ENCODE measurements around the gene IPMK.
A peak's percentile ranks its signal among the peaks of the same experiment; 100 is the strongest.

Gene IPMK

DNA sequence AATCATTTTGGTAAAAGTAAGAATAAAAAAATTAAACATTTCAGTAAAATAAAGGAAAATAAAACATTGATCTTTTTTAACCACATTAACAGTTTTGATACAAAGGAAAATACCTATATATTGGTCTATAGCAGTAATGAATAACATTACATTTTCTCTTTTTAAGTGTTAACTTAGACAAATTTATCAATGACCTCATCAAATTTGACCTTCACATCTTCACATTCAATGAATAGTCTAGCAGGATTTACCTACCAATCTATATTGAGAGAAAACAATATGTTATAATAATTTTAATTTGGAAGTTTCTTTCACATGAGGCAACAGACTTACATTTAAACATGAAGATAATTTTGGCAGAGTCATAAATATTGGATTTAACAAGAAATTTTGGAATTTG lies 49.2 kb upstream of the IPMK start:
- ChIA-PET POLR2A (no interaction called here), CTCF (no interaction called here)
- Histone ChIP-seq H3K27ac (ENCODE audit: extremely low read depth, low read depth, low read length) (no peak overlapping the region), H3K4me3 (ENCODE audit: low read depth, low read length) (no peak overlapping the region), H3K9me3 (ENCODE audit: control insufficient read depth, insufficient read depth, low read depth, low read length) (no peaks in the 10 kb centered on the region), H3K36me3 (ENCODE audit: control insufficient read depth in 2 of 2, insufficient read depth in 1 of 2, low read length in 2 of 2) (no peaks in the 10 kb centered on the region), H3K4me1 (ENCODE audit: control insufficient read depth, insufficient read depth, low read length) (no peaks in the 10 kb centered on the region; the same call in 1 of the 2 replicates)
- TF ChIP-seq, protein P1, sequence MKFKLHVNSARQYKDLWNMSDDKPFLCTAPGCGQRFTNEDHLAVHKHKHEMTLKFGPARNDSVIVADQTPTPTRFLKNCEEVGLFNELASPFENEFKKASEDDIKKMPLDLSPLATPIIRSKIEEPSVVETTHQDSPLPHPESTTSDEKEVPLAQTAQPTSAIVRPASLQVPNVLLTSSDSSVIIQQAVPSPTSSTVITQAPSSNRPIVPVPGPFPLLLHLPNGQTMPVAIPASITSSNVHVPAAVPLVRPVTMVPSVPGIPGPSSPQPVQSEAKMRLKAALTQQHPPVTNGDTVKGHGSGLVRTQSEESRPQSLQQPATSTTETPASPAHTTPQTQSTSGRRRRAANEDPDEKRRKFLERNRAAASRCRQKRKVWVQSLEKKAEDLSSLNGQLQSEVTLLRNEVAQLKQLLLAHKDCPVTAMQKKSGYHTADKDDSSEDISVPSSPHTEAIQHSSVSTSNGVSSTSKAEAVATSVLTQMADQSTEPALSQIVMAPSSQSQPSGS (tag by site-specific recombination; IDR thresholded peaks at IDR 0.05; ENCODE audit: low read depth): peak; percentile 74
- no peak for TF ChIP-seq ZNF560 (tag by site-specific recombination; IDR thresholded peaks at IDR 0.05; ENCODE audit: borderline replicate concordance)
- TF ChIP-seq, protein P2, sequence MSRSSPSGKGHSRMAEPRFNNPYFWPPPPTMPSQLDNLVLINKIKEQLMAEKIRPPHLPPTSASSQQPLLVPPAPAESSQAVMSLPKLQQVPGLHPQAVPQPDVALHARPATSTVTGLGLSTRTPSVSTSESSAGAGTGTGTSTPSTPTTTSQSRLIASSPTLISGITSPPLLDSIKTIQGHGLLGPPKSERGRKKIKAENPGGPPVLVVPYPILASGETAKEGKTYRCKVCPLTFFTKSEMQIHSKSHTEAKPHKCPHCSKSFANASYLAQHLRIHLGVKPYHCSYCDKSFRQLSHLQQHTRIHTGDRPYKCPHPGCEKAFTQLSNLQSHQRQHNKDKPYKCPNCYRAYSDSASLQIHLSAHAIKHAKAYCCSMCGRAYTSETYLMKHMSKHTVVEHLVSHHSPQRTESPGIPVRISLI (tag by site-specific recombination; IDR thresholded peaks at IDR 0.05): no peak

DNA sequence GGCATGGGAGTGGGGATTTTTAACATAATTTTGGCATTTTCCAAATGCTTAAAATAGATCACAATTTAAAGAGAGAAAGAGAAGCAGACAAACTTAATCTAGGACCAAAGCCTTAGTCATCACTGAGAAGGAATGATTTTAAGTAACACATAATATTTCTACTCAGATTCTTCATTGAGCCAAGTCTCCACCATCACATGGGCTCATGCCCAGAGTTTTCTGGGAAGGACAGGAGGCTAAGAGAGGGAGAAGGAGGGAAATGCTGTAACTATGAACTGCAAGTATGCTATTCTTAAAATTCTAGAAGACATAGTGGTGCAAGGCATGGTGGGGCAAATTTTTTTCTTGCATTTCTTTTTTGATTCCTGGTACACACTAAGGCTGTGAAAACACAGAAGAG lies 43.3 kb upstream of the IPMK start:
- ChIA-PET CTCF (interaction anchor here (0.6 to 1.5 kb wide), 2 partner anchors 11 to 35 kb away, joined by 3 read pairs; no protein-coding TSS in a partner anchor), POLR2A (no interaction called here)
- no peaks in the 10 kb centered on the region for H3K9me3 ChIP-seq (ENCODE audit: control insufficient read depth, insufficient read depth, low read depth, low read length)
- no peak overlapping the region for H3K27ac ChIP-seq (ENCODE audit: extremely low read depth, low read depth, low read length)
- no peak overlapping the region for H3K4me3 ChIP-seq (ENCODE audit: low read depth, low read length)
- no peaks in the 10 kb centered on the region for H3K4me1 ChIP-seq (ENCODE audit: control insufficient read depth, insufficient read depth, low read length)
- TF ChIP-seq ZSCAN23 (tag by site-specific recombination; IDR thresholded peaks at IDR 0.05): no peak
- TF ChIP-seq HOXD13 (CRISPR knock-in tag; IDR thresholded peaks at IDR 0.05; ENCODE audit: borderline replicate concordance): no peak
- no peak for TF ChIP-seq ZNF664 (tag by site-specific recombination; IDR thresholded peaks at IDR 0.05)
- TF ChIP-seq, protein P3, sequence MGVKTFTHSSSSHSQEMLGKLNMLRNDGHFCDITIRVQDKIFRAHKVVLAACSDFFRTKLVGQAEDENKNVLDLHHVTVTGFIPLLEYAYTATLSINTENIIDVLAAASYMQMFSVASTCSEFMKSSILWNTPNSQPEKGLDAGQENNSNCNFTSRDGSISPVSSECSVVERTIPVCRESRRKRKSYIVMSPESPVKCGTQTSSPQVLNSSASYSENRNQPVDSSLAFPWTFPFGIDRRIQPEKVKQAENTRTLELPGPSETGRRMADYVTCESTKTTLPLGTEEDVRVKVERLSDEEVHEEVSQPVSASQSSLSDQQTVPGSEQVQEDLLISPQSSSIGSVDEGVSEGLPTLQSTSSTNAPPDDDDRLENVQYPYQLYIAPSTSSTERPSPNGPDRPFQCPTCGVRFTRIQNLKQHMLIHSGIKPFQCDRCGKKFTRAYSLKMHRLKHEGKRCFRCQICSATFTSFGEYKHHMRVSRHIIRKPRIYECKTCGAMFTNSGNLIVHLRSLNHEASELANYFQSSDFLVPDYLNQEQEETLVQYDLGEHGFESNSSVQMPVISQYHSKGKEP (tag by site-specific recombination; IDR thresholded peaks at IDR 0.05): no peak
- TF ChIP-seq, protein P4, sequence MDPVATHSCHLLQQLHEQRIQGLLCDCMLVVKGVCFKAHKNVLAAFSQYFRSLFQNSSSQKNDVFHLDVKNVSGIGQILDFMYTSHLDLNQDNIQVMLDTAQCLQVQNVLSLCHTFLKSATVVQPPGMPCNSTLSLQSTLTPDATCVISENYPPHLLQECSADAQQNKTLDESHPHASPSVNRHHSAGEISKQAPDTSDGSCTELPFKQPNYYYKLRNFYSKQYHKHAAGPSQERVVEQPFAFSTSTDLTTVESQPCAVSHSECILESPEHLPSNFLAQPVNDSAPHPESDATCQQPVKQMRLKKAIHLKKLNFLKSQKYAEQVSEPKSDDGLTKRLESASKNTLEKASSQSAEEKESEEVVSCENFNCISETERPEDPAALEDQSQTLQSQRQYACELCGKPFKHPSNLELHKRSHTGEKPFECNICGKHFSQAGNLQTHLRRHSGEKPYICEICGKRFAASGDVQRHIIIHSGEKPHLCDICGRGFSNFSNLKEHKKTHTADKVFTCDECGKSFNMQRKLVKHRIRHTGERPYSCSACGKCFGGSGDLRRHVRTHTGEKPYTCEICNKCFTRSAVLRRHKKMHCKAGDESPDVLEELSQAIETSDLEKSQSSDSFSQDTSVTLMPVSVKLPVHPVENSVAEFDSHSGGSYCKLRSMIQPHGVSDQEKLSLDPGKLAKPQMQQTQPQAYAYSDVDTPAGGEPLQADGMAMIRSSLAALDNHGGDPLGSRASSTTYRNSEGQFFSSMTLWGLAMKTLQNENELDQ (tag by site-specific recombination; IDR thresholded peaks at IDR 0.05; ENCODE audit: low read depth): no peak
- no peak for TF ChIP-seq ZNF394 (tag by site-specific recombination; IDR thresholded peaks at IDR 0.05; ENCODE audit: borderline replicate concordance)
- TF ChIP-seq ZNF624 (tag by site-specific recombination; IDR thresholded peaks at IDR 0.05): no peak
- no peak for TF ChIP-seq ZNF221 (tag by site-specific recombination; IDR thresholded peaks at IDR 0.05; ENCODE audit: borderline replicate concordance)
- no peak for TF ChIP-seq BCL11B (tag by site-specific recombination; IDR thresholded peaks at IDR 0.05; ENCODE audit: low read depth)
- no peak for TF ChIP-seq ZNF768 (tag by site-specific recombination; IDR thresholded peaks at IDR 0.05)
- no peak for TF ChIP-seq ZBTB20 (tag by site-specific recombination; IDR thresholded peaks at IDR 0.05)
- TF ChIP-seq MYNN (tag by site-specific recombination; IDR thresholded peaks at IDR 0.05; ENCODE audit: borderline replicate concordance): no peak
- no peaks in the 10 kb centered on the region for H3K36me3 ChIP-seq (ENCODE audit: control insufficient read depth in 2 of 2, insufficient read depth in 1 of 2, low read length in 2 of 2)

DNA sequence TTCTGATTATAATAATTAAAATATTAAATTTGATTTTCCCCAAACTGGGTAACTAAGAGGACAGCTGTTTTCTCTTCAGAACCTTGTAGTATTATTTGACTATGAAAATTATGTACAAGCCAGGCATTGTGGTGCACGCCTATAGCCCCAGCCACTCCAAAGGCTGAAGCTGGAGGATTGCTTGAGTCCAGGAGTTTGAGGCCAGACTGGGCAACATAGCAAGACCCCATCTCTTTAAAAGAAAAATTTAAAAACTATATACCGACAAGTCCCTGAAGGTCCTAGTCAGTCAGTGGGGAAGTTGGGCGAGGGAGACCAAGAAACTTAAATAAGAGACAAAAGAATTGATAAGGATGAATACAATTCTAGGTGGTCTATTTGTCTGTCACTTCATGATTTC lies 40.0 kb upstream of the IPMK start:
- Histone ChIP-seq H3K27ac (ENCODE audit: extremely low read depth, low read depth, low read length) (no peak overlapping the region), H3K9me3 (ENCODE audit: control insufficient read depth, insufficient read depth, low read depth, low read length) (no peaks in the 10 kb centered on the region), H3K4me3 (ENCODE audit: low read depth, low read length) (no peak overlapping the region), H3K4me1 (ENCODE audit: control insufficient read depth, insufficient read depth, low read length) (no peaks in the 10 kb centered on the region), H3K36me3 (ENCODE audit: control insufficient read depth in 2 of 2, insufficient read depth in 1 of 2, low read length in 2 of 2) (no peaks in the 10 kb centered on the region)
- TF ChIP-seq ZNF19 (tag by site-specific recombination; IDR thresholded peaks at IDR 0.05; ENCODE audit: low read depth) (no peak), ZNF121 (tag by site-specific recombination; IDR thresholded peaks at IDR 0.05) (peak; percentile 35; the same call in 1 of the 2 replicates)
- ChIA-PET CTCF (interaction anchor here (0.5 to 1.9 kb wide), 5 partner anchors 8 to 130 kb away, joined by 3 to 7 read pairs (median 4); no protein-coding TSS in a partner anchor), POLR2A (no interaction called here)

Measured in HEK293 (cell line).